ENCODE data around the gene CPNE2. TPM values are rescaled to one million over a fixed set of nuclear protein-coding genes. Genes with fewer than 3 reads are reported as not detected.

Gene CPNE2
- total RNA-seq, 1 donor from 2014 or later, result 40.3 TPM

DNA sequence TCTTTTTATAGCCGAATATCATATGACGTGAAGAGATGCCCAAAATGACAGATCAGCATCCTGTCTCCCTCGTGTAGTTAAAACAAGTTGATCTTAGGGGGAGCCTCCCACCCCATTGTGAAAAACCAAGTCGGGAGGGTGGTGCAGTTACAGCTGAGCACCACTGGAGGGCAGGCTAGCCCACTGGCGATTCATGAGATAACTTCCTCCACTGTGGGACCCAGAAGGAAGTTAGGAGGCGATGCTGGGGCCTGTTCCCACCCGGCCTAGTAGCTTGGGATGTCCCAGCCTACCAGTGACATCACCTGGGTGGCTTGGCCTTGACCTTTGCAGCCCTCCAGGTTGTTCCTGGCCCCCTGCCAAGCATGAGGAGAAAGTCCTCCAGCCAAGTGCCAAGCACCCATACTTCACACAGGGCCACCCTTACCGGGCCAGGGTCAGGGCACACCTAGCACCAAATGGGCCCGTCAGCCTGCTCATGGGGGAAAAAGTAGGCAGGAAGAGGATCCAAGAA lies 8.1 kb upstream of the CPNE2 start:
- intact Hi-C loops (cut with DNase I), result no loop called here
- H3K4me1 ChIP-seq, result peaks cover 10% of the 10 kb centered on the region
- no peaks in the 10 kb centered on the region for H3K27me3 ChIP-seq
- no peak overlapping the region for H3K4me3 ChIP-seq
- TF ChIP-seq, protein P1, sequence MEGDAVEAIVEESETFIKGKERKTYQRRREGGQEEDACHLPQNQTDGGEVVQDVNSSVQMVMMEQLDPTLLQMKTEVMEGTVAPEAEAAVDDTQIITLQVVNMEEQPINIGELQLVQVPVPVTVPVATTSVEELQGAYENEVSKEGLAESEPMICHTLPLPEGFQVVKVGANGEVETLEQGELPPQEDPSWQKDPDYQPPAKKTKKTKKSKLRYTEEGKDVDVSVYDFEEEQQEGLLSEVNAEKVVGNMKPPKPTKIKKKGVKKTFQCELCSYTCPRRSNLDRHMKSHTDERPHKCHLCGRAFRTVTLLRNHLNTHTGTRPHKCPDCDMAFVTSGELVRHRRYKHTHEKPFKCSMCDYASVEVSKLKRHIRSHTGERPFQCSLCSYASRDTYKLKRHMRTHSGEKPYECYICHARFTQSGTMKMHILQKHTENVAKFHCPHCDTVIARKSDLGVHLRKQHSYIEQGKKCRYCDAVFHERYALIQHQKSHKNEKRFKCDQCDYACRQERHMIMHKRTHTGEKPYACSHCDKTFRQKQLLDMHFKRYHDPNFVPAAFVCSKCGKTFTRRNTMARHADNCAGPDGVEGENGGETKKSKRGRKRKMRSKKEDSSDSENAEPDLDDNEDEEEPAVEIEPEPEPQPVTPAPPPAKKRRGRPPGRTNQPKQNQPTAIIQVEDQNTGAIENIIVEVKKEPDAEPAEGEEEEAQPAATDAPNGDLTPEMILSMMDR (IDR thresholded peaks at IDR 0.05), result peak; percentile 80 to 97 (median 86)
- TF ChIP-seq POLR2A (IDR thresholded peaks at IDR 0.05), result no peak
- TF ChIP-seq POLR2AphosphoS5 (IDR thresholded peaks at IDR 0.05; ENCODE audit: insufficient read depth in 1 of 2, low read depth in 1 of 2), result peak in 1 of 2 donors; percentile 59
- no peak overlapping the region for H3K27ac ChIP-seq
- no peak for DNase-seq (ENCODE audit: extremely low spot score in 2 of 2)
- no peaks in the 10 kb centered on the region for H3K9me3 ChIP-seq
- no peaks in the 10 kb centered on the region for H3K36me3 ChIP-seq

DNA sequence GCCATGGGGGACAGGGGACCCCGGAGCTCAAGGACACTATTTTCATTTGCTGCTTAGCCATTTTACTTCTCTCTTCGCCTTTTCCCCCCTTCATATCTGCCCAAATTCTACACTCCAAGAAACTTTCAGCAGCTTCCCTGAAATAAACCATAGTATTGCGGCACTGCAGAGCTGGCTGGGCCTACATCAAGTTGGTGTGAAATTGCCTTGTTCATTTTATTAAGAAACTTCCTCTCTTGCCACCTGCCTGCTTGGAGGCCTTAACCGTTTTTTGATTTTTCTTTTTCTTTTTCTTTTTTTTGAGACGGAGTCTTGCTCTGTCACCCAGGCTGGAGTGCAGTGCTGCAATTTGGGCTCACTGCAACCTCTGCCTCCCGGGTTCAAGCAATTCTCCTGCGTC lies 7.4 kb upstream of the CPNE2 start:
- intact Hi-C loops (cut with DNase I), result no loop called here
- no peak for DNase-seq (ENCODE audit: extremely low spot score in 2 of 2)
- TF ChIP-seq POLR2AphosphoS5 (IDR thresholded peaks at IDR 0.05; ENCODE audit: insufficient read depth in 1 of 2, low read depth in 1 of 2) (no peak), POLR2A (IDR thresholded peaks at IDR 0.05) (no peak)
- TF ChIP-seq, protein P1 (IDR thresholded peaks at IDR 0.05), result no peak
- Histone ChIP-seq H3K27me3 (no peaks in the 10 kb centered on the region), H3K4me1 (peaks cover 10% of the 10 kb centered on the region), H3K27ac (no peak overlapping the region), H3K36me3 (no peaks in the 10 kb centered on the region), H3K4me3 (no peak overlapping the region), H3K9me3 (no peaks in the 10 kb centered on the region)

DNA sequence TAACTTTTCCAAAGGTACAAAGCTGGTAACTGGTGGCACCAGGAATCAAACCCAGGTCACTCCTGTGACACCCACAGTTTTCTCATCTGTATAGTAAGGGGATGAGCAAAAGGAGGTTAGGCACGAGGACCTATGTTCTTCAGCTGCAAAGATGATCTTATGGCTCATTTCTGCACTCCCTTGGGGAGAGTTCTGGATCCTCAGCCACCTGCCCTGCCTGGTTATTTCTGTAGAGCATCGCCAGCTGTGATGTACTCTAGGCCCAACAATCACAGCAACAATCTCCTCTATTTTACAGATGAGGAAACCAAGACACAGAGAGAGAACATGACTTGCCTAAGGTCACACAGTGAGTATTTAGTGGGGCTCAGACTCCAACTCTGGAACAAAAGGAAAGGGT lies 5.4 kb upstream of the CPNE2 start:
- Histone ChIP-seq H3K9me3 (no peaks in the 10 kb centered on the region), H3K27me3 (no peaks in the 10 kb centered on the region), H3K27ac (no peak overlapping the region), H3K4me1 (peaks cover 19% of the 10 kb centered on the region), H3K4me3 (no peak overlapping the region), H3K36me3 (no peaks in the 10 kb centered on the region)
- TF ChIP-seq, protein P1 (IDR thresholded peaks at IDR 0.05), result no peak
- TF ChIP-seq POLR2AphosphoS5 (IDR thresholded peaks at IDR 0.05; ENCODE audit: insufficient read depth in 1 of 2, low read depth in 1 of 2), result no peak
- no peak for TF ChIP-seq POLR2A (IDR thresholded peaks at IDR 0.05)
- intact Hi-C loops (cut with DNase I), result no loop called here
- no peak for DNase-seq (ENCODE audit: extremely low spot score in 2 of 2)

DNA sequence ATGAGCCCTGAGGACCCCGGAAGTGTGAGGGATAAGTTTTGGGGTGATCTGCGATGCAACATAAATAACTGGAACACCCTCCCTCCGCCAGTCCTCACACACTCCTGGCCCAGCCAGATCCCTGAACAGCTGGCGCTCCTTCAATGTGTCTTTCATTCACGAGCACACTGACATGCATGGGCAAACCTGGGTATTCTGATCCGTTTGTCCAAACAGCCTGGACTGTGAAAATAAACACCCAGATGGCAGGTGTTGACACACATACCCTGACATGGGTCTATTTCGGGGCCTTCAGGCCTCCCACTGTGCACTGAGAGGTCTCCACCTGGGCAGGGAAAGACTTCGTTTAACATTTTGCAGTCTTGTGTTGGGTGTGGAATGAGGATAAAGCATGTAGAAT lies 3.0 kb upstream of the CPNE2 start:
- no peak for DNase-seq (ENCODE audit: extremely low spot score in 2 of 2)
- Histone ChIP-seq H3K4me3 (no peak overlapping the region), H3K36me3 (no peaks in the 10 kb centered on the region), H3K27me3 (no peaks in the 10 kb centered on the region), H3K4me1 (peaks cover 30% of the 10 kb centered on the region), H3K9me3 (no peaks in the 10 kb centered on the region), H3K27ac (no peak overlapping the region)
- intact Hi-C loops (cut with DNase I), result no loop called here
- no peak for TF ChIP-seq POLR2A (IDR thresholded peaks at IDR 0.05)
- TF ChIP-seq, protein P1 (IDR thresholded peaks at IDR 0.05), result no peak
- no peak for TF ChIP-seq POLR2AphosphoS5 (IDR thresholded peaks at IDR 0.05; ENCODE audit: insufficient read depth in 1 of 2, low read depth in 1 of 2)

DNA sequence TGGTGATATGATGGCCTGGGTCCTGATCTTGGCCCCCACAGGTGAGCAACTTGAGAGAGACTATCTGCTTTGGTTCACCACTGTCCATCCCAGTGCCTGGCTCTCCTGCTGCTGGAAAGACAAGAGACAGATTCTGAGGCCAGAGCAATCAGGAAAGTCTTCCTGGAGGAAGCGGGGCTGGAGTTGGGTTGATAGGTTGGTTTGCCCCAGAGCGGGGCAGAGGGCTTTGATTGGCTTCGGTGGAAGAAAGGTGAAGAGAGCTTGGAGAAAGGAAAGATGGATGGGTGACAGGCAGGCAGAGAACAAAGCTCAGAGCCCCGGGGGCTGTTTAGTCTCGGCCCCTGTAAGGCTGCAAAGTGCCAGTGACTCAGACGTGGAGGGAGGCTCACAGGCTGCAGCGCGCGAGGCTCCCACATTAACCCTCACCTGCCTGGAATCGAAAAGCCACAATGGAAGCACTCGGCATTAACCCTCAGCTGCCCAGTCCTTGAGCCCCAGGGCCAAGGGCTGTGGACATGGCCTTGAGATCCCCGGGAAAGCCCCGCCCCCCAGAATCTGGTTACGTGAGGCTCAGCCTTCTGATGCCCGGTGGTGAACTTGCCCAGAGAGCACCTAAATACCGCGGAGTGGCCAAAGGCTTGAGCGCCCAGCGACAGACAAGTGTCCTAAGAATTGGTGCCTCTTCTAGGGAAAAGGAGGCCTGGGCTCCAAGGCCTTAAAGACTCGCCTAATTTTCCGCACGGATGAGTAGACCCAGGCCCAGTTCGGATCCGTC lies 996 bp upstream of the CPNE2 start:
- Histone ChIP-seq H3K4me1 (peaks cover 37% of the 10 kb centered on the region), H3K27me3 (no peaks in the 10 kb centered on the region), H3K27ac (peak overlapping the region; percentile 93), H3K4me3 (peak overlapping the region; percentile 87 to 98), H3K9me3 (no peaks in the 10 kb centered on the region), H3K36me3 (no peaks in the 10 kb centered on the region)
- no peak for TF ChIP-seq POLR2A (IDR thresholded peaks at IDR 0.05)
- TF ChIP-seq, protein P1 (IDR thresholded peaks at IDR 0.05), result no peak
- TF ChIP-seq POLR2AphosphoS5 (IDR thresholded peaks at IDR 0.05; ENCODE audit: insufficient read depth in 1 of 2, low read depth in 1 of 2), result no peak
- no peak for DNase-seq (ENCODE audit: extremely low spot score in 2 of 2)
- intact Hi-C loops (cut with DNase I), result loop anchor here (5.0 kb wide), 1 partner anchor 76 kb away; no protein-coding TSS in a partner anchor

Data from vagina (tissue), 2 donors.